ENCODE measurements around the gene DTX2.
"Not testable (repeated sequence)": the region's sequence is repeated elsewhere in the genome, so short reads cannot be mapped to it uniquely, and the experiment has no call there.

GRCh38 chr7:76460767-76461166 is 742 bp upstream of the DTX2 start:
- TF ChIP-seq CTCF (conservative IDR thresholded peaks at IDR 0.05; ENCODE audit: low read length); EZH2phosphoT487 (IDR thresholded peaks at IDR 0.05; ENCODE audit: borderline replicate concordance): not testable (repeated sequence)

Measured in Loucy (cell line).